B cell (primary cell): ENCODE results near the gene STARD9.

Experiments used
- EZH2 ChIP-seq: IDR thresholded peaks from 2 replicates; pipeline ENCODE4 v1.6.1; 2012; ENCODE audit warnings: borderline replicate concordance, low read depth, mild to moderate bottlenecking, moderate library complexity, low read length; ENCODE audit not compliant: insufficient read depth, poor library complexity, severe bottlenecking
- TF ChIP-seq, protein P1 (sequence below): fragments of 200-600 bp; IDR thresholded peaks from one replicate; pipeline ENCODE4 v1.8.0; 2022; ENCODE audit warnings: antibody characterized with exemption, mild to moderate bottlenecking

- TF ChIP-seq, protein P1, sequence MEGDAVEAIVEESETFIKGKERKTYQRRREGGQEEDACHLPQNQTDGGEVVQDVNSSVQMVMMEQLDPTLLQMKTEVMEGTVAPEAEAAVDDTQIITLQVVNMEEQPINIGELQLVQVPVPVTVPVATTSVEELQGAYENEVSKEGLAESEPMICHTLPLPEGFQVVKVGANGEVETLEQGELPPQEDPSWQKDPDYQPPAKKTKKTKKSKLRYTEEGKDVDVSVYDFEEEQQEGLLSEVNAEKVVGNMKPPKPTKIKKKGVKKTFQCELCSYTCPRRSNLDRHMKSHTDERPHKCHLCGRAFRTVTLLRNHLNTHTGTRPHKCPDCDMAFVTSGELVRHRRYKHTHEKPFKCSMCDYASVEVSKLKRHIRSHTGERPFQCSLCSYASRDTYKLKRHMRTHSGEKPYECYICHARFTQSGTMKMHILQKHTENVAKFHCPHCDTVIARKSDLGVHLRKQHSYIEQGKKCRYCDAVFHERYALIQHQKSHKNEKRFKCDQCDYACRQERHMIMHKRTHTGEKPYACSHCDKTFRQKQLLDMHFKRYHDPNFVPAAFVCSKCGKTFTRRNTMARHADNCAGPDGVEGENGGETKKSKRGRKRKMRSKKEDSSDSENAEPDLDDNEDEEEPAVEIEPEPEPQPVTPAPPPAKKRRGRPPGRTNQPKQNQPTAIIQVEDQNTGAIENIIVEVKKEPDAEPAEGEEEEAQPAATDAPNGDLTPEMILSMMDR = no peak
- no peak for TF ChIP-seq EZH2
Observed at GRCh38 chr15:42744195-42744594, 168.8 kb downstream of the STARD9 start.
